Fibroblast of skin of left biceps (primary cell): ENCODE results near the gene SPEM1.
A peak's percentile ranks its signal among the peaks of the same experiment; 100 is the strongest.

Experiments
- DNase-seq, 2 experiments: peaks; one replicate each; pipeline ENCODE4 v3.0.0-alpha.2; 2013; ENCODE audit warnings: low read depth in 2 of 2

Gene SPEM1, protein sequence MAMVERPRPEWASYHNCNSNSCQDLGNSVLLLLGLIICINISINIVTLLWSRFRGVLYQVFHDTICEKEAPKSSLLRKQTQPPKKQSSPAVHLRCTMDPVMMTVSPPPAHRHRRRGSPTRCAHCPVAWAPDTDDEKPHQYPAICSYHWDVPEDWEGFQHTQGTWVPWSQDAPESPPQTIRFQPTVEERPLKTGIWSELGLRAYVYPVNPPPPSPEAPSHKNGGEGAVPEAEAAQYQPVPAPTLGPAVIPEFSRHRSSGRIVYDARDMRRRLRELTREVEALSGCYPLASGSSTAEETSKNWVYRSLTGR

DNA sequence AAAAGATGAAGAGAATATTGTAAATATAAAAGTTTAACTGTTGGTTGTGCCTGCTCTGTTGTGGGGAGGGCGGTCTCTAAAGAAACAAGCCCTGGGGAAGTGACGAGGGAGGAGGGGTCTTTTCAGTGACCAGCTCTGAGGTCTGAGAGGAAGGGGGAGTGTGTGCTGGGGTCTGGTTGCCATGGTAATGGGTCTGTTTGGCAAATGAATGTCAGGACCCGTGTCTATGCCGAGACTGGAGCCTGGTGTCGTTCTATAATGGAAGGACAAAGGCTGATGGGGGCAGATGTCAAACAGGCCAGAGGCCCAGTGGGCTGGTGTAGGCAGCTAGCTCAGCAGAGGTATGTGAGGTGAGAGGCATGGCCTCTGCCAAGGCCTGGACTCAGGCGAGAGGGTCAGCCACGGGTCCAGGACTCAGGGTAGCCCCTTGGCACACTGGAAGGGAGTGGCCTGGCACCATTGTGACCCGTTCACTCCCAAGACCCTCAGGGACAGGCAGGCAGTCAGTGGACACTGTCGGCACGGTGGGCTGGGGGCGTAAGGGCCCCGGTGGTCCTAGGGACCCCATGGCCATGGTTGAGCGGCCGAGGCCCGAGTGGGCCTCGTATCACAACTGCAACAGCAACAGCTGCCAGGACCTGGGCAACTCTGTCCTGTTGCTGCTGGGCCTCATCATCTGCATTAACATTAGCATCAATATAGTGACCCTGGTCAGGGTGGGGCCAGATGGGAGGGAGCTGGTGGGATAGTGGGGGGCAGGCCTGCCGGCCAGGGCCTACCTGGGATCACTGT is at the start of gene SPEM1:
TSS of gene SPEM1 (plus strand) at position 506 of the 792 bp plus-strand sequence. CDS start at position 567, 61 bp downstream.
- DNase-seq: no peak

DNA sequence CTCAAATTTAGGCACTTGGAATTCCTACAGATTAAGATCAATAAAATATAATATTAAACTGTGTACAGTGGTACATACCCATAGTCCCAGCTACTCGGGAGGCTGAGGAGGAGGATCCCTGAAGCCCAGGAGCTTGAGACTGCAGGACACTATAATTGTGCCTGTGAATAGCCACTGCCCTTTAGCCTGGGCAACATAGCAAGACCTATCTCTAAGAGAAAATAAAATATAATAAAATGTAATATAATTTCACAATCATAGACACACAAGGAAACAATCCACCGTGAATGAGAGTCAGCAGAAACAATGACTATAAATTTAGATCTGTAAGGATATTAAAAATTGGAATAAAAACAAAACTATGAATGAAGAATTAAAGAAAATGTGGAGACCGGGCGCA is 49.3 kb upstream of the SPEM1 start:
- DNase-seq: no peak

DNA sequence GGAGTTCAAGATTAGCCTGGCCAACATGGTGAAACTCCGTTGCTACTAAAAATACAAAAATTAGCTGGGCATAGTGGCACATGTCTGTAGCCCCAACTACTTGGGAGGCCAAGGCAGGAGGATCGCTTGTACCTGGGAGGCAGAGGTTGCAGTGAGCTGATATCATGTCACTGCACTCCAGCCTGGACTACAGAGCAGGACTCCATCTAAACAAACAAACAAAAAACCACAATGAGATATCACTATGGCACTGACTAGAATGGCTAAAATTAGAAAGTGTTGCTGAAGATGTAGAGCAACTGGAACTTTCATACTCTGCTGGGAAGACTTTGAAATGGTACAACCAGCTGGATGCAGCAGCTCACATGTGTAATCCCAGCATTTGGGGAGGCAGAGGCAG is 45.8 kb upstream of the SPEM1 start:
- no peak for DNase-seq

DNA sequence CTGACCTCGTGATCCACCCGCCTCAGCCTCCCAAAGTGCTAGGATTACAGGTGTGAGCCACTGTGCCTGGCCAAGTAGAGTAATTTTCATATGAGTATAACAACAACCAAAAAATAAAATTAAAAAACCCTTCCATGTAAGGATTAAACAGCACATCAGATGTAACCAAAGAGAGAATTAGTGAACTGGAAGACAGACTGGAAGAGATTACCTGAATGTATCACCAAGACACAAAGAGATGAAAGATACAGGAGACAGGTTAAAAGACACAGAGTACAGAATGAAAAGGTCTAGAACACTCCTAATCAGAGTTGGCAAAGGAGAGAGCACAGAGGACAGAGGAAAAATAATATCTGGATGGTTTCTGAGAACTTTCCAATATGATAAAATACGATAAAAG is 41.0 kb upstream of the SPEM1 start:
- DNase-seq: no peak

DNA sequence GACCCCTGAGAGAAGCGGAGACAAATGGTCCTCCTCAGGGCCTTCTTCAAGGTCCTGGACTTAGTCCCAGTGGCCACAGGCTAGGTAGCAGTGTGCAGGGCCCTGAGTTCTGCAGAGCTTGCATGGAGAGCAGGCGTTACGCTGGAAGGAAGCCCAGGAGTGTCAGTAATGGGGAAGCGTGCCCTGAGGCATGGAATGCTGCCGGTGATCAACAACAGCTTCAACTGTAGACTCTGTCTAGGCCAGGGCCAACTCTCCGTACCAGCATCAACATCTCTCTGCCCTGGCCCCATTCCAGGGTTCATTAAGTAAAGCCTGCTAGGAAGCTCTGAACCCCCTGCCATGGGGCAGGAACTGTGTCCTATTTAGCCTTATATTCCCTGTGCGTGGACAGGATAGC is 39.8 kb upstream of the SPEM1 start:
- no peak for DNase-seq

DNA sequence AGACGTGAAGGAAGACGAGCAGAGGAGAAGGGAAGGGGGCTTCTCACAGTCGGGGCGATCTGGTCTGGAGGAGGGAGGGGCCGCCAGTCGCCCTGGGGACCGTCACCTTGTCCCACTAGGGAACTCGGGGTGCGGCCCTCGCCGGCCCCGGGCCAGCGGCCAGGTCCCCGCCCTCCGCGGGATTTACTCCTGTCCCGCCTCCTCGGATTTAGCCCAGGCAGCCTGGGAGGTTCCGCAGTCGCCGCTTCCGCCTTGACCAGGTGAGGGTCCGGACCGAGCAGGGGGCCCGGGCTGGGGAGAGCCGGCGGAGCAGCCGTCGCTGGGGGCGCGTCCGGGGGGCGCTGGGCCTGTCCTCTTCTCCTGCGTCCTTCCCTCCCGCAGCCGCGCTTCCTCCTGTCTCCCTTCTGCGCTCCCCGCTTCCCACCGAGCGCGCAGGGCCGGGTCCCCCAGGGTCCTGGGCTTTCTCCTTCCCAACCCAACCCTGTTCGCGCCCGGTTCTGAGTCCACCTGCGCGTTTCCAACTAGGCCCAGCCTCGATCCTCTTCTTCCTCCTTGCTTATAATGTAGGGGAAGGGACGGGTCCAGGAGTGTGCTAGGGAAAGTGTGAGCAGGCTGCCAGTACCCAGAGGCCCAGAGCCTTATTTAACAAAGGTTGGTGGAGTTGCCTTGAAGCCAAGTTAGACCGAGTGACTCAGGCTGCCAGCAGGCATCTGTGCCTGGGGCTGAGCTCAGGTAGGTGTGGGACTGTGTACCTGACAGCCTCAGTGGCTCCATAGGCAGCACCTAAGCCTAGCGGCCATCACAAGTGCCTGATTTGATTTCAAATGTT is 39.1 kb upstream of the SPEM1 start, which contains the start of gene TNK1:
TSS of gene TNK1 (plus strand) at position 235 of the 829 bp plus-strand sequence. CDS start 1,838 bp downstream, outside the sequence.
- no peak for DNase-seq

DNA sequence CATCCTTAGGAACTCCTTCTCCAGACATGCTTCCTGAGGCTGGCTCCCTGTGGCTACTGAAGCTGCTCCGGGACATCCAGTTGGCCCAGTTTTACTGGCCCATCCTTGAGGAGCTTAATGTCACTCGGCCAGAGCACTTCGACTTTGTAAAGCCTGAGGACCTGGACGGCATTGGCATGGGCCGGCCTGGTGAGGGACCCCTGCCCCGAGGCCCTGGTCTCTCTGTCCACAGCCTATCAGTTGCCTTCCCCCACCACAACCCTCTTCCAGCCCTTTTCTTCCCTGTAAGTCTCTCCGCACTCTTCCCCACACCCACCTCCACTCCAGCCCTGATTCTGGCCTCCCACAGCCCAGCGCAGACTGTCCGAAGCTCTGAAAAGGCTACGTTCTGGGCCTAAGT is 37.2 kb upstream of the SPEM1 start:
- no peak for DNase-seq

DNA sequence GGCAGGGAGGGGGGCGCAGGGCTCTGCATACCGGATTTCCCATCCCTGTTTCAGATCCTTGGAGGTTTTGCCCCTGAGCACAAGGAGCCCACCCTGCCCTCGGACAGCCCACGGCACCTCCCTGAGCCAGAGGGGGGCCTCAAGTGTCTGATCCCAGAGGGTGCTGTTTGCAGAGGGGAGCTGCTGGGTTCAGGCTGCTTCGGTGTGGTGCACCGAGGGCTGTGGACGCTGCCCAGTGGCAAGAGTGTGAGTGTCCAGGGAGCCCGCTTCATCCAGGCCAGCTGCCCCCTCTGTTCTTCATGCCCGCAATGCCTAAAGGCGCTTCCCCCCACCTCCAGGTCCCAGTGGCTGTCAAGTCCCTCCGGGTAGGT is 36.8 kb upstream of the SPEM1 start:
- DNase-seq: no peak

DNA sequence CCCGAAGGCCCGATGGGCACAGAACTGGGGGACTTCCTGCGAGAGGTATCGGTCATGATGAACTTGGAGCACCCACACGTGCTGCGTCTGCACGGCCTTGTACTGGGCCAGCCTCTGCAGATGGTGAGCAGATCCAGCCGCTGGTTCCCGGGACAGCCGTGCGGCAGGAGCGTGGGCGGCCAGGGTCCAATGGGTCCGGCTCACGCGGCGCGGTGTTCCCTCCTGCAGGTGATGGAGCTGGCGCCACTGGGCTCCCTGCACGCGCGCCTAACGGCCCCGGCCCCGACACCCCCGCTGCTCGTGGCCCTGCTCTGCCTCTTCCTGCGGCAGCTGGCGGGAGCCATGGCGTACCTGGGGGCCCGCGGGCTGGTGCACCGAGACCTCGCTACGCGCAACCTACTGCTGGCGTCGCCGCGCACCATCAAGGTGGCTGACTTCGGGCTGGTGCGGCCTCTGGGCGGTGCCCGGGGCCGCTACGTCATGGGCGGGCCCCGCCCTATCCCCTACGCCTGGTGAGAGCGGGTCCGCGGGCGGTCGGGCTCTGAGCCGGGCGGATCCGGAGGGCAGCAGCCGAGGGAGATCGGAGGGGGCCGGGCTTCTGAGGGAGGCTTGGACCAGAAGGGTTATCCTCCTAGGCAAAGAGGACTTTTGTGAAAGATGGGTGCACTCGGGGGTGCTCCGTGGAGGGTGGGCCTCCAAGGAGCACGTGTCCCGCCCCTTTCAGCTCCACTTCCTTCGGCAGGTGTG is 36.2 kb upstream of the SPEM1 start:
- no peak for DNase-seq

DNA sequence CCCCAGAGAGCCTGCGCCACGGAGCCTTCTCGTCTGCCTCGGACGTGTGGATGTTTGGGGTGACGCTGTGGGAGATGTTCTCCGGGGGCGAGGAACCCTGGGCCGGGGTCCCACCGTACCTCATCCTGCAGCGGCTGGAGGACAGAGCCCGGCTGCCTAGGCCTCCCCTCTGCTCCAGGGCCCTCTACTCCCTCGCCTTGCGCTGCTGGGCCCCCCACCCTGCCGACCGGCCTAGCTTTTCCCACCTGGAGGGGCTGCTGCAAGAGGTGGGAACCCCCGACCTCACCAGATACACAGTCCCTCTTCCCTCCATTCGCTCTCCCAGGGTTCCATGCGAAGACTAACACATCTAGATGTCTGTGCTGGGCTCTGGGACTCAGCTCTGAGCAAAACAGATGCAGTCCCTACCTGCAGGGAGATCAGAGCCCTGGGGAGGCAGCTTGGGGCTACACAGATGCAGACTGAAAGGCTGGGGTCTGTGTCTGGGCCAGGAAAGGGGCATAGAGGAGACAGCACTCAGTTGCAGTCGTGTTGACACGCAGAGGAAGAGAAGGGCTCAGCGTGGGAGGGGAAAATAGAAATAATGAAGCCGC is 35.5 kb upstream of the SPEM1 start:
- no peak for DNase-seq

DNA sequence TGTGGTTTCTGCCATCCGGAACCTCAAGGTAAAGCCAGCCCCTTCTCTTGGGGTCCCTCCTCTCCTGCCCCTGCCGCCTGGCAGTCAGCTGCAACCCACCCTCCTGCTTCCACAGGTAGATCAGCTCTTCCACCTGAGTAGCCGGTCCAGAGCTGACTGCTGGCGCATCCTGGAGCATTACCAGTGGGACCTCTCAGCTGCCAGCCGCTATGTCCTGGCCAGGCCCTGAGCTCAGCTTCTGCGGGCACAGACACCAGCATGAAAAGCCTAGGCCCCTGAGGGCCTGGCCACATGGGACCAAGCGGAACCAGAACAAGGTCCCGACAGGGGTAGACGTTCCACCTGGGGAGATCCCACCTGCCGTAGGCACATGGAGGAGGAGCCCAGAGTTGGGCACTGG is 31.3 kb upstream of the SPEM1 start:
- DNase-seq: no peak

DNA sequence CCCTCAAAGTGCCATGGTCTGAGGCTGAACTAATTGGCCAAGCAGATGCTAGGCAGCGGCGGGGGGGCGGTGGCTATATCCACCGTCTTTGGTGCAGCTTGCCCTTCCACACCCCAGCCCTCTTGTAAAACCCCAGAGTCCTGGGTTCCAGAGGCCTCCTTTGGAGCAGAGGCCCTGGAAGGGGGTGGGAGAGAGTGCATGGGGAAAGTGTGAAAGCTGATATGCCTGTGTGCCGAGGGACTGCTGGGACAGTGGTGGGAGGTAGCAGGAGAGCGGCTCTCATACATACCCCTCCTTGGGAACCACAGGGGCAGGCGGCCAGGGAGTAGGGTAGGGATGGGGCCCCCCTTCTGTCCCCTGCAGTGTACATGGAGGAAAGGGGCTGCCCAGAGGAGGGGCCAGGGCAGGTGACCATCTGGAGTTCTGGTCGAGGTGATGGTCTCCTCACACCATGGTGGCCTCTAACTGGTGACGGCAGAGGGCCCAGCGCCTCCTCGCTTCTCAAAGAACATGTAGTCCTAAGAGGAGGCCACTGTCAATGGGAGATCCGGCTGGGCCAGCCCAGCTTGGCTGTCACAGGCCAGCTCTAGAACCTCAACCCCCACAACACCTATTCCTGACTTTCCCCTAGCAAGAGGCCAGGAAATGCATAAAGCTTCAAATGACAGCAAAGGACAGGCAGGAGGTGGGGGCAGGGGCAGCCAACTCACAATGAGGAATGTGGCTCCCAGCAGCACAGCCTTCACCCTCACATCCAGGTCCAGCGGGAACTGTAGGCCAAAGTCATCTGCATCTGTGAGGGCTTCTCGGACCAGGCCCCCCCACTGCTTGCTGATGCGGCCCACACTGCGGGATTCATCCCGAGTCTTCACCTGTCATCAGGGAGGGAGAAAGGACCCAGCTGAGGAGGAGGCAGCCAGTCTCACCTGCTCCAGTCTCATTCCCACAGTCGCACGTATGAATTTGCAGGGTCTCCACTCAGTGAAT is 29.9 kb upstream of the SPEM1 start:
- DNase-seq: no peak

DNA sequence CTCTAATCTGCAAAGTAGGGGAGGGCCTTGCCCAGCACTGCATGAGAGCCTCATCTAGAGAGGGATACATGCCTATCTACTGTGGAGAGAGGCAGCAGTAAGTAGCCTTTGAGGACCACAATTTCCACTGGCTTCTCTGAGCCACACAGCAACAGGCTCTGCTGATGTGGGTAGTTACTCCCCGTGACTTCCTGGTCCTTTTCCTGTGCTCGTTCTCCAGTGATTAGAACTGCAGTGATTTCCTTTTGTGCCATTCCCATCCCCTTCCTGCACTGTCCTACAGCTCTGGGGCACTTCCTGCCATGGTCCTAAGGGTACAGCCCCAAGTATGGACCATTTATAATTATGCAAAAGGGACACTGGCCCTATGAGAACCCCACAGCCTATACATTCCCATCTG is 28.8 kb upstream of the SPEM1 start:
- no peak for DNase-seq

DNA sequence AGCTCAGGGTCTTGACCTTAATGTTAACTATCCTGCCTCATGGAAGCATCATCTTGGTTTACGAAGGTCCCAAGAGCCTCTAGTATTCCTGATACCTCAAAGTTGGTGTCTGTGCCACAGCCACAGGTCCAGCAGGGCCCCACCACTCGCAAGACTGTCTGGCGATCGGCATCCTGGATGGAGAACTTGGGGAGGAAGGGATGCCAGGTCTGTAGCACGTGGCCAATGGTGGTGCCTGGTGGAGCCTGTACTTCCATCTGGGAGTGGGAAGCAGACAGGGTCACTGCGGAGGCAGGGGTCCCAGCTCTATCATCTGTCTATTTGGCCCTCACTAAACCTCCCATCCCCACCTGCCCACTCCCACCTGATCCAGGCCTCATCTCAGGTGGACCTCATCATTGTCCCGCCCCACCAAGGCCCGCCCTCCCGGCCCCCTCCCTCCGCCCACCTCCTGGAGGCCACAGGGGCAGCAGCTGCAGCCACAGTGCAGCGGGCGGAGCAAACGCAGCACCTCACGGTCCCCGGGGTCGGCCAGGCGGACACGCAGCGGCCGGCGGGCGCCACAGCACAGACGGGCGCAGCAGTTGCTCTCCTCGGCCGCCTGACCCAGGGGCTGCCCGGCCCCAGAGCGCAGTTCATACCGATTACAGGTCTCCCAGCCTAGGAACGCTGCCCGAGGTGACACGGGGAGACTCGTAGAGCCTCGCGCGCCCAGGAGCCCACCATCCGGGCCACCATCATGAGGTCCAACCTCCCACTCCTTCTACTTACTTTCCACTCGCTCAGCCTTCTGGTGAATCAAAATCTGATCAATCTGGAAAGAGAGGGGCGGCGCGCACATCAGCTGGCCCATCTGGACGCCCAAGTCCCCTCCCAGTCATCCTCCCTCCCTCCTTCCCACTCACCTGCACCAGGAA is 27.2 kb upstream of the SPEM1 start:
- no peak for DNase-seq

DNA sequence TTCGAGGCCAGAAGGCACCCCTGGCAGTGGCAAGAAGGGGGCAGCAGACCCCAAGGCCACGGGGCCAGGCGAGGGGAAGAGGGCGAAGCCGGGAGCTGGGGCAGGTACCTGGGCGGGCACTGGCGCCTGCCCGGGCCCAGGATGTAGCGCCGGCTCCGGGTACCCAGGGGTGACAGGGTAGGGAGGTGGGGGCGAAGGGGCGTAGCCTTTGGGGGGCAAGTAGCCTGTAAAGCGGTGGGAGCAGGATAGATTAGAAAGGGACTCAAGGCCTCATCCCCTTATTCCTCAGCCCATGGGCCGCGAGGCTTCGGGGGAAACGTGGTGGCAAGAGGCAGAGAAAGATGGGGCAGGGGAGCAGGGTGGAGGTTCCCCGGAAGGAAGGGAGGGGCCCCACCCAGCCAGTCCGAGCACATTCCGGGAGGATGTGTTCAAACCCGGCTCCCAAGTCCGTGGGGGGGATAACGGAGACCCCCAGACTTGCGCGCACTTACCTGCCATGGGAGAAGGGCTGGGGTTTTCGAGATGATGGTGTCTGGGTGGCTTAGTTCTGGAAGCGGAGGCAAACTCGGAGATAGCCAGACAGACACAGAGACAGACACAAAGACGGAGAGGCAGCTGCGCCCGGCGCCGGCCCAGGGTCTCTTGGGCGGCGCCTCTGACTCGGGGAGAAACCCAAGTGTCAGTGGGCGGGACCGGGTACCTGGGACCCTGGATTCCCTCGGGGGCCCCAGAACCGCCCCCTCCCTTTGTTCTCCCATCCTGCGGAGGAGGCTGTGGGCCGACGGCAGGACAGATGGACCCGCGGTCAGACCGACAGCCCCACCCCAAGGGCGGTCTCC is 26.3 kb upstream of the SPEM1 start:
- no peak for DNase-seq

DNA sequence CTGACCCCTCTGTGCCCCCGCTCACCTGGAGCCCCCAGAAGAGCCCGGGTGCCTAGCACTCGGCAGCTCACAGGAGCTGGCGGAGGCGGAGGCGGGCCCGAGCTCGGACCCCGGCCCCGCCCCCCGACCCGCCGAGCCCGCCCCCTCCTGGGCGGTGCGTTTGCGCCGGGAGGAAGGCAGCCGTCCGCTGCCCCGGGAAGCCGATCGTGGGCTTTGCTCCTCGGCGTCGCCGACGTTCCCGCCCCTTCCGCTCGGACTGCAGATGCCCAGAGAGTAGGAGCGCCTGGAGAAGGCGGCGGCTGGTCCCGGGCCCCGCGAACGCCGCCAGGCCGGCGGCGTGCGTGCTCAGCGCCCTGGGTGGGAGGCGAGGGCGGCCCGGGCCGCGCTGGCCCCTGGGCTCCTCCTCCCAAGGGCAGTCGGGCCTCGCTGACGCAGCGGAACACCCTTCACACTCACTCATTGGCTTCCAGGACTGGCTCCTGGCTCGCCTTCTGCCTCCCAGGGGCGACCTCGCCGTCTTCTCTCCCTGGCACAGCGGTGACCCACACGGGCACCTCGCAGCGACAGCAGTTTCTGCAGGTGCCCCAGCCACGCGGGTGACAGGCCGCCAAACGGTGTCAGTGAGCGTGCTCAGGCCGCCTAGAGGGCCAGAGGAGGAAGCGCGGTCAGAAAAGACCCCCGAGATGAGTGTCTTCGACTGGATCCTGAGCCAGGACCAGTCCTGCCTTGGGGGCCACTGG is 25.5 kb upstream of the SPEM1 start, which contains the start of gene PLSCR3:
TSS of gene PLSCR3 (minus strand) at position 74 of the 740 bp plus-strand sequence. CDS start 415 bp downstream, outside the sequence.
- peak; percentile 40 to 52 for DNase-seq

DNA sequence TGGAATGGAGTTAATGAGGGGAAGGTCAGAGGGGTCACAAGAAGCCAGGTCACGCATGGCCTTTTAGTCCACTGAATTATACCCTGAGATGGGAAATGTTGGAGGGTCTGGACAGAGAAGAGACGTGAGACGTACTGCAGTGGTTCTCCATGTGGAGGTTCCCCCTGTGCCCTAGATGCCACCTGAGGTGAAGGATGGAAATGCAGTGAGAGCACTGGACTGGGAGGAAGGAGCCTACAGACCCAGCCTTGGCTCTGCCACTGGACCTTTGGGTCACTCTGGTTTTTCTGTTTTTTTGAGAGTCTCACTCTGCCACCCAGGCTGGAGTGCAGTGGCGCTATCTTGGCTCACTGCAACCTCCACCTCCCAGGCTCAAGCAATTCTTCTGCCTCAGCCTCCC is 24.0 kb upstream of the SPEM1 start:
- DNase-seq: no peak
